ENCODE measurements around the gene SLC4A5. TPM values are rescaled to one million over a fixed set of nuclear protein-coding genes. Genes with fewer than 3 reads are reported as not detected.

The SLC4A5 gene
- total and polyA plus RNA-seq, 4 donors = 0.85 to 9.6 (median 3.9) TPM

GRCh38 chr2:74291886-74292621 is 51.2 kb downstream of the SLC4A5 start:
- Histone ChIP-seq H3K9me3 (ENCODE audit: control insufficient read depth in 4 of 4, insufficient read depth in 3 of 4, low read length in 3 of 4) (no peaks in the 10 kb centered on the region), H3K4me3 (no peak overlapping the region), H3K4me1 (ENCODE audit: control insufficient read depth in 5 of 5, insufficient read depth in 5 of 5, low read length in 5 of 5) (peaks cover 0 to 22% (median 7%) of the 10 kb centered on the region in 5 donors), H3K27me3 (ENCODE audit: control insufficient read depth in 3 of 3, insufficient read depth in 3 of 3, low read length in 2 of 3) (no peaks in the 10 kb centered on the region), H3K36me3 (ENCODE audit: control insufficient read depth in 4 of 4, insufficient read depth in 4 of 4, low read length in 4 of 4) (no peaks in the 10 kb centered on the region), H3K9ac (ENCODE audit: insufficient read depth in 1 of 2, low read length in 2 of 2) (no peak overlapping the region), H3K27ac (ENCODE audit: low read depth in 1 of 2, low read length in 1 of 2) (no peak overlapping the region)
- 90 to 98% methylated on average over 6 of the region's 6 CpGs for WGBS, 2 donors
- no peak for ATAC-seq (ENCODE audit: insufficient read depth, low FRiP score)
- no peak for TF ChIP-seq CTCF (IDR thresholded peaks at IDR 0.05; ENCODE audit: control extremely low read depth, extremely low read depth)
- no peak for DNase-seq

DNA sequence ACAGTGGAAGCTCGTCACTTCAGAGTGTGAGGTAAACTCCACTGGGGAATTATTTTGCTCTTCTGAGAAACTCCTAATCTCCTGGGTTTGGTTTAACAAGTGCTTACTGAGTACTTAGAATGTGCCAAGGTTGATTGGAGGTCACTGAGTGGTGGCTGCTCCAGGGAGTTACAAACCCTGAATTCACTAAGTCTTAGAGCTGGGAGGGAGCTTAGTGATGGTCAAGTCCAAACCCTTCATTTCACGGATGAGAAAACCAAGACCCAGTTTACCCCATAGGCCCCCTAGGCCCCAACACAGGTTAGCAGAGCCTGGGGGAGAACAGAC is 52.0 kb downstream of the SLC4A5 start:
- peak in 2 of 3 donors; percentile 25 to 58 for DNase-seq
- H3K27me3 ChIP-seq (ENCODE audit: control insufficient read depth in 3 of 3, insufficient read depth in 3 of 3, low read length in 2 of 3) = no peaks in the 10 kb centered on the region
- H3K27ac ChIP-seq (ENCODE audit: low read depth in 1 of 2, low read length in 1 of 2) = no peak overlapping the region
- H3K9me3 ChIP-seq (ENCODE audit: control insufficient read depth in 4 of 4, insufficient read depth in 3 of 4, low read length in 3 of 4) = no peaks in the 10 kb centered on the region
- H3K9ac ChIP-seq (ENCODE audit: insufficient read depth in 1 of 2, low read length in 2 of 2) = no peak overlapping the region
- H3K4me1 ChIP-seq (ENCODE audit: control insufficient read depth in 5 of 5, insufficient read depth in 5 of 5, low read length in 5 of 5) = peaks cover 0 to 22% (median 7%) of the 10 kb centered on the region in 5 donors
- H3K4me3 ChIP-seq = no peak overlapping the region
- peak; percentile 27 for ATAC-seq (ENCODE audit: insufficient read depth, low FRiP score)
- TF ChIP-seq CTCF (IDR thresholded peaks at IDR 0.05; ENCODE audit: control extremely low read depth, extremely low read depth) = no peak
- WGBS, 2 donors = 61 to 64% methylated on average over 2 of the region's 2 CpGs
- H3K36me3 ChIP-seq (ENCODE audit: control insufficient read depth in 4 of 4, insufficient read depth in 4 of 4, low read length in 4 of 4) = no peaks in the 10 kb centered on the region

- no peak overlapping the region for H3K4me3 ChIP-seq
- no peak for ATAC-seq (ENCODE audit: insufficient read depth, low FRiP score)
- H3K9me3 ChIP-seq (ENCODE audit: control insufficient read depth in 4 of 4, insufficient read depth in 3 of 4, low read length in 3 of 4) = peaks cover 0 to 2% (median 0%) of the 10 kb centered on the region in 4 donors
- DNase-seq = peak in 1 of 3 donors; percentile 21
- no peak overlapping the region for H3K9ac ChIP-seq (ENCODE audit: insufficient read depth in 1 of 2, low read length in 2 of 2)
- H3K36me3 ChIP-seq (ENCODE audit: control insufficient read depth in 4 of 4, insufficient read depth in 4 of 4, low read length in 4 of 4) = no peaks in the 10 kb centered on the region
- peak; percentile 5 for TF ChIP-seq CTCF (IDR thresholded peaks at IDR 0.05; ENCODE audit: control extremely low read depth, extremely low read depth)
- no peaks in the 10 kb centered on the region for H3K27me3 ChIP-seq (ENCODE audit: control insufficient read depth in 3 of 3, insufficient read depth in 3 of 3, low read length in 2 of 3)
- 22 to 30% methylated on average over 4 of the region's 4 CpGs for WGBS, 2 donors
- peak overlapping the region in 1 of 2 donors; percentile 71 for H3K27ac ChIP-seq (ENCODE audit: low read depth in 1 of 2, low read length in 1 of 2)
- H3K4me1 ChIP-seq (ENCODE audit: control insufficient read depth in 5 of 5, insufficient read depth in 5 of 5, low read length in 5 of 5) = peaks cover 0 to 22% (median 7%) of the 10 kb centered on the region in 5 donors
These were observed 52.6 kb downstream of the SLC4A5 start for GRCh38 chr2:74290466-74291217.

Measured in lung (tissue), 12 donors.